H1 (cell line): ENCODE measurements around the gene BTBD1. TPM values are rescaled to one million over a fixed set of nuclear protein-coding genes. Genes with fewer than 3 reads are reported as not detected.

Experiments
- CTCF ChIA-PET: fragments of 300-600 bp; sonication (Branson Sonifier 250); formaldehyde crosslinking; loops from one replicate; lab custom pipeline; 2021; ENCODE audit not compliant: partially characterized antibody; lab: Charles Lee
- POLR2A ChIA-PET: fragments of 300-600 bp; sonication (Branson Sonifier 250); formaldehyde crosslinking; loops from one replicate; lab custom pipeline; 2021; ENCODE audit warnings: inconsistent platforms; ENCODE audit not compliant: partially characterized antibody; lab: Charles Lee
- DNase-seq, 2 experiments: peaks; one replicate each; pipeline versions ENCODE4 v3.0.0 to v3.0.0-alpha.2; 2010 to 2022; ENCODE audit warnings: low spot score in 2 of 2, low read depth in 1 of 2, mixed read lengths in 1 of 2
- FAIRE-seq: peaks from 2 replicates; lab custom pipeline; 2011; peaks lifted over from hg19 to GRCh38; lab: Jason Lieb, UNC
- H2AFZ ChIP-seq: 2 replicates; pipeline ENCODE4 v1.8.1; 2012; ENCODE audit warnings: low read length, inconsistent platforms
- H2AK5ac ChIP-seq: 2 replicates; pipeline ENCODE4 v1.6.1; 2013; ENCODE audit warnings: low read depth, low read length
- H2BK120ac ChIP-seq: replicated peaks from 2 replicates; pipeline ENCODE3; 2013; ENCODE audit warnings: low read depth, low read length, inconsistent platforms
- H2BK12ac ChIP-seq: 2 replicates; pipeline ENCODE4 v1.6.1; 2013; ENCODE audit warnings: low read depth, low read length
- H2BK15ac ChIP-seq: 2 replicates; pipeline ENCODE4 v1.6.1; 2013; ENCODE audit warnings: low read length
- H2BK20ac ChIP-seq: 2 replicates; pipeline ENCODE4 v1.6.1; 2013; ENCODE audit warnings: low read length
- H2BK5ac ChIP-seq: 2 replicates; pipeline ENCODE4 v1.6.1; 2013; ENCODE audit warnings: low read depth, low read length
- H3K14ac ChIP-seq: 2 replicates; pipeline ENCODE4 v1.6.1; 2013; ENCODE audit warnings: inconsistent platforms; ENCODE audit not compliant: insufficient read length
- H3K18ac ChIP-seq: 2 replicates; pipeline ENCODE4 v1.6.1; 2013; ENCODE audit warnings: low read length; ENCODE audit errors: extremely low read depth
- H3K23ac ChIP-seq: 2 replicates; pipeline ENCODE4 v1.6.1; 2013; ENCODE audit warnings: inconsistent platforms; ENCODE audit not compliant: insufficient read length
- H3K23me2 ChIP-seq: 2 replicates; pipeline ENCODE4 v1.6.1; 2013; ENCODE audit warnings: low read depth, low read length
- H3K27ac ChIP-seq: 2 replicates; pipeline ENCODE4 v1.6.1; 2011; ENCODE audit warnings: low read depth, low read length, inconsistent platforms
- H3K27me3 ChIP-seq, 4 experiments: replicated peaks in 1 of 4; 1 replicate in 1 of 4; 2 replicates in 3 of 4; pipeline versions ENCODE4 v1.6.1 to v1.8.1; 2011 to 2013; ENCODE audit warnings: low read length in 3 of 4, mild to moderate bottlenecking in 3 of 4, inconsistent platforms in 2 of 4, mixed read lengths in 2 of 4, moderate library complexity in 1 of 4; ENCODE audit not compliant: control insufficient read depth in 3 of 4, insufficient read depth in 3 of 4; ENCODE audit errors: extremely low read depth in 1 of 4
- H3K36me3 ChIP-seq, 4 experiments: 2 replicates each; pipeline versions ENCODE4 v1.6.1 to v1.8.1; 2011 to 2013; ENCODE audit warnings: mild to moderate bottlenecking in 4 of 4, low read length in 3 of 4, moderate library complexity in 2 of 4, control low read depth in 1 of 4, inconsistent platforms in 1 of 4; ENCODE audit not compliant: insufficient read depth in 4 of 4, control insufficient read depth in 2 of 4
- H3K4ac ChIP-seq: replicated peaks from 2 replicates; pipeline ENCODE3; 2013; ENCODE audit warnings: low read length, low read depth, mixed read lengths, inconsistent platforms; ENCODE audit not compliant: insufficient read length
- H3K4me1 ChIP-seq, 4 experiments: replicated peaks in 1 of 4; 1 replicate in 1 of 4; 2 replicates in 3 of 4; pipeline versions ENCODE4 v1.6.1 to v1.8.1; 2011 to 2013; ENCODE audit warnings: low read length in 3 of 4, inconsistent platforms in 2 of 4, mixed read lengths in 1 of 4; ENCODE audit not compliant: insufficient read depth in 4 of 4, control insufficient read depth in 3 of 4
- H3K4me2 ChIP-seq, 2 experiments: 2 replicates each; pipeline versions ENCODE4 v1.6.1 to v1.8.1; 2011 to 2013; ENCODE audit warnings: low read depth in 2 of 2, low read length in 2 of 2, control low read depth in 1 of 2, inconsistent platforms in 1 of 2, mild to moderate bottlenecking in 1 of 2; ENCODE audit not compliant: insufficient read depth in 1 of 2
- H3K4me3 ChIP-seq, 4 experiments: fragments of 200-600, 300-600 bp in 1 of 4; sonication (generic), shearing (Covaris generic), sonication (Bioruptor Twin) in 1 of 4; 2 replicates each; pipeline versions ENCODE4 v1.5.1 to v1.8.1; 2011 to 2016; ENCODE audit warnings: low read length in 4 of 4, low read depth in 3 of 4, control low read depth in 2 of 4, inconsistent platforms in 2 of 4, mild to moderate bottlenecking in 2 of 4, mixed read lengths in 1 of 4, moderate library complexity in 1 of 4; ENCODE audit not compliant: insufficient read depth in 2 of 4; ENCODE audit errors: extremely low read depth in 1 of 4
- H3K56ac ChIP-seq: replicated peaks from 2 replicates; pipeline ENCODE3; 2013; ENCODE audit warnings: low read depth, mild to moderate bottlenecking, mixed read lengths, low read length, inconsistent platforms; ENCODE audit not compliant: insufficient read length
- H3K79me1 ChIP-seq: 2 replicates; pipeline ENCODE4 v1.6.1; 2013; ENCODE audit warnings: low read depth, low read length, control low read depth
- H3K79me2 ChIP-seq, 2 experiments: 2 replicates each; pipeline versions ENCODE4 v1.6.1 to v1.8.1; 2012 to 2013; ENCODE audit warnings: low read length in 2 of 2, mild to moderate bottlenecking in 2 of 2, inconsistent platforms in 1 of 2; ENCODE audit not compliant: insufficient read depth in 2 of 2, control insufficient read depth in 1 of 2
- H3K9ac ChIP-seq, 4 experiments: replicated peaks in 1 of 4; 1 replicate in 1 of 4; 2 replicates in 3 of 4; pipeline versions ENCODE4 v1.6.1 to v1.8.1; 2011 to 2013; ENCODE audit warnings: low read depth in 3 of 4, low read length in 3 of 4, control low read depth in 2 of 4, mild to moderate bottlenecking in 2 of 4, moderate library complexity in 2 of 4, inconsistent platforms in 1 of 4; ENCODE audit errors: extremely low read depth in 1 of 4
- H3K9me3 ChIP-seq, 2 experiments: 2 replicates each; pipeline versions ENCODE4 v1.6.1 to v1.8.1; 2012 to 2013; ENCODE audit warnings: mild to moderate bottlenecking in 2 of 2, moderate library complexity in 2 of 2, control low read depth in 1 of 2, inconsistent platforms in 1 of 2, low read depth in 1 of 2, low read length in 1 of 2, mixed read lengths in 1 of 2; ENCODE audit not compliant: insufficient read depth in 2 of 2
- H4K20me1 ChIP-seq, 2 experiments: replicated peaks in 1 of 2; 2 replicates each; pipeline versions ENCODE3 to v1.8.1; 2011 to 2013; ENCODE audit warnings: inconsistent platforms in 2 of 2, low read length in 2 of 2, mild to moderate bottlenecking in 1 of 2; ENCODE audit not compliant: insufficient read depth in 2 of 2, control insufficient read depth in 1 of 2
- H4K5ac ChIP-seq: 2 replicates; pipeline ENCODE4 v1.6.1; 2013; ENCODE audit warnings: low read length, low read depth, mixed read lengths, inconsistent platforms; ENCODE audit not compliant: insufficient read length
- H4K8ac ChIP-seq: 2 replicates; pipeline ENCODE4 v1.8.0; 2013; ENCODE audit warnings: mild to moderate bottlenecking, moderate library complexity, low read length, inconsistent platforms; ENCODE audit not compliant: insufficient read depth; ENCODE audit errors: extremely low read depth
- H4K91ac ChIP-seq: replicated peaks from 2 replicates; pipeline ENCODE3; 2013; ENCODE audit warnings: low read length, mixed read lengths, inconsistent platforms; ENCODE audit not compliant: insufficient read length
- CBX5 ChIP-seq: fragments of 300-800, 300-1000 bp; sonication (generic); IDR thresholded peaks from 2 replicates; pipeline ENCODE4 v1.7.1; 2016; ENCODE audit warnings: antibody characterized with exemption, low read length, low read depth
- CREB1 ChIP-seq: IDR thresholded peaks from 2 replicates; pipeline ENCODE4 v1.6.1; 2012; ENCODE audit warnings: inconsistent platforms
- E2F6 ChIP-seq: IDR thresholded peaks from 2 replicates; pipeline ENCODE4 v1.6.1; 2012; ENCODE audit warnings: inconsistent platforms
- GABPA ChIP-seq: IDR thresholded peaks from 2 replicates; pipeline ENCODE4 v1.6.1; 2011; ENCODE audit warnings: mild to moderate bottlenecking, low read length, moderate library complexity, borderline replicate concordance; ENCODE audit not compliant: insufficient read depth
- NRF1 ChIP-seq: IDR thresholded peaks from 2 replicates; pipeline ENCODE4 v1.6.1; 2011; ENCODE audit warnings: mild to moderate bottlenecking, low read depth, low read length, improper control_type of control experiment
- SIRT6 ChIP-seq: IDR thresholded peaks from one replicate; pipeline ENCODE4 v1.7.1; 2012; ENCODE audit warnings: low read length, inconsistent platforms
- SP4 ChIP-seq: IDR thresholded peaks from 2 replicates; pipeline ENCODE4 v1.6.1; 2012; ENCODE audit warnings: low read length, inconsistent platforms
- SUZ12 ChIP-seq: fragments of 200-600 bp; sonication (generic); IDR thresholded peaks from 2 replicates; pipeline ENCODE4 v1.6.1; 2012; ENCODE audit warnings: mild to moderate bottlenecking, inconsistent platforms, low read length, moderate library complexity, mixed read lengths
- TAF1 ChIP-seq: IDR thresholded peaks from 2 replicates; pipeline ENCODE4 v1.6.1; 2011; ENCODE audit warnings: mild to moderate bottlenecking, low read depth, low read length
- TCF12 ChIP-seq: IDR thresholded peaks from 2 replicates; pipeline ENCODE4 v1.6.1; 2011; ENCODE audit warnings: low read depth, mild to moderate bottlenecking, low read length
- USF2 ChIP-seq: IDR thresholded peaks from 2 replicates; pipeline ENCODE4 v1.6.1; 2011; ENCODE audit warnings: low read length, improper control_type of control experiment
- WGBS, 2 experiments: shearing (Covaris generic) in 1 of 2; methylation state at CpG; one replicate each; pipeline versions ENCODE4 v1.1.6 to v1.1.7; 2013 to 2015; ENCODE audit warnings: low lambda C conversion rate in 2 of 2, mixed read lengths in 2 of 2, inconsistent platforms in 1 of 2, low coverage in 1 of 2, missing lambda C conversion rate in 1 of 2; ENCODE audit not compliant: insufficient replicate concordance in 2 of 2, insufficient coverage in 1 of 2, insufficient read length in 1 of 2; ENCODE audit errors: extremely low coverage in 1 of 2, missing lambda C conversion rate in 1 of 2; 5-methylcytosine and 5-hydroxymethylcytosine counted together
- polyA plus RNA-seq, 7 experiments: library from polyadenylated mRNA; depleted of rRNA in 3 of 7; stranded (reverse) in 5 of 7; unstranded in 2 of 7; fragments of >200 nt in 5 of 7; fragments of 200-250 nt in 2 of 7; gene quantifications; 1 replicate in 5 of 7; 2 replicates in 1 of 7; 4 replicates in 1 of 7; pipeline versions ENCODE4 v1.2.1 to v1.2.3, GENCODE V29; 2011 to 2013; ENCODE audit warnings: missing spikeins in 2 of 7, mixed read lengths in 2 of 7
- total RNA-seq: library from RNA; stranded (reverse); fragmentation: NEBNext Ultra II Directional; extraction: Animal tissue kit (Norgen Biotek cat#: 25700); gene quantifications from 2 replicates; pipeline ENCODE4 v1.2.1, GENCODE V29; 2021

Gene BTBD1
- total and polyA plus RNA-seq, 2 of the 8 experiments (the other 6 are each of a cell fraction or from before 2014, with no cell fraction given) = 18.6 to 39.5 TPM

- H2BK120ac ChIP-seq = no peak overlapping the region
- no peak overlapping the region for H3K4me2 ChIP-seq
- H2BK15ac ChIP-seq = no peak overlapping the region
- FAIRE-seq (no peak), DNase-seq (no peak)
- H3K4ac ChIP-seq = no peak overlapping the region
- H3K27ac ChIP-seq = no peak overlapping the region
- H2BK12ac ChIP-seq = no peak overlapping the region
- no peak overlapping the region for H3K56ac ChIP-seq
- no peak overlapping the region for H4K8ac ChIP-seq
- H4K91ac ChIP-seq = no peak overlapping the region
- no peaks in the 10 kb centered on the region for H3K9me3 ChIP-seq
- no peak overlapping the region for H2AFZ ChIP-seq
- no peak overlapping the region for H3K23ac ChIP-seq
- H3K79me2 ChIP-seq = no peaks in the 10 kb centered on the region
- POLR2A ChIA-PET = interaction anchor here (1.0 to 1.8 kb wide), 3 partner anchors 8 to 15 kb away, joined by 3 to 5 read pairs (median 4); no protein-coding TSS in a partner anchor
- H3K4me3 ChIP-seq = no peak overlapping the region
- CTCF ChIA-PET = interaction anchor here (0.6 to 1.3 kb wide), 4 partner anchors 8 to 337 kb away, joined by 3 to 4 read pairs (median 3); partner anchors contain the start of gene C15orf40
- peaks cover 0 to 18% (median 14%) of the 10 kb centered on the region in 4 experiments; a peak in 6 of 7 replicates for H3K27me3 ChIP-seq
- no peak overlapping the region for H3K14ac ChIP-seq
- no peak overlapping the region for H4K5ac ChIP-seq
- H2BK5ac ChIP-seq = no peak overlapping the region
- H2BK20ac ChIP-seq = no peak overlapping the region
- WGBS, 2 experiments = 93% methylated on average over 8 of the region's 8 CpGs; no CpG with 5 or more reads in 1 of the 2 experiments
- no peak overlapping the region for H3K9ac ChIP-seq
- peaks cover 0 to 5% of the 10 kb centered on the region in 2 experiments for H4K20me1 ChIP-seq
- H3K36me3 ChIP-seq = no peaks in the 10 kb centered on the region
- H3K23me2 ChIP-seq = peaks cover 10% of the 10 kb centered on the region; the same call in 1 of the 2 replicates
- H3K4me1 ChIP-seq = peaks cover 0 to 9% (median 4%) of the 10 kb centered on the region in 4 experiments; a peak in 3 of 7 replicates
- H3K79me1 ChIP-seq = no peaks in the 10 kb centered on the region
- no peak overlapping the region for H3K18ac ChIP-seq
- H2AK5ac ChIP-seq = 0 out of 2 replicates have a peak overlapping the region, but pooled peaks have one; percentile 65
- TF ChIP-seq TCF12 (no peak), SIRT6 (no peak), CBX5 (no peak), GABPA (no peak), USF2 (no peak), E2F6 (no peak), TAF1 (no peak), SUZ12 (no peak), NRF1 (no peak), SP4 (no peak), CREB1 (no peak)
Measured at GRCh38 chr15:83112233-83112955, 45.3 kb upstream of the BTBD1 start.
